GM12878 (cell line): ENCODE data around the gene ZNF839. TPM values are rescaled to one million over a fixed set of nuclear protein-coding genes. Genes with fewer than 3 reads are reported as not detected.

Experiments
- ESRRA ChIP-seq: IDR thresholded peaks from 2 replicates; pipeline ENCODE4 v1.6.1; 2012; ENCODE audit warnings: mild to moderate bottlenecking, low read length, improper control_type of control experiment
- ETV6 ChIP-seq, 2 experiments: fragments of 450-650 bp in 1 of 2; IDR thresholded peaks in 1 of 2; conservative IDR thresholded peaks in 1 of 2; 2 replicates each; pipeline ENCODE4 v1.6.1; 2014; ENCODE audit warnings: antibody characterized with exemption in 1 of 2, borderline replicate concordance in 1 of 2, low read depth in 1 of 2, mild to moderate bottlenecking in 1 of 2, moderate library complexity in 1 of 2
- EZH2 ChIP-seq: IDR thresholded peaks from 2 replicates; pipeline ENCODE4 v1.6.1; 2012; ENCODE audit warnings: low read depth, mild to moderate bottlenecking, control low read depth, inconsistent platforms, low read length, borderline replicate concordance; ENCODE audit not compliant: control insufficient read depth
- FOXM1 ChIP-seq: IDR thresholded peaks from 2 replicates; pipeline ENCODE4 v1.6.1; 2012; ENCODE audit warnings: low read depth, mild to moderate bottlenecking, inconsistent platforms, low read length, moderate library complexity
- HDAC2 ChIP-seq: fragments of 200-600 bp; sonication (generic); IDR thresholded peaks from 2 replicates; pipeline ENCODE4 v1.6.1; 2017
- HDAC6 ChIP-seq: fragments of 200-600 bp; sonication (generic); IDR thresholded peaks from one replicate; pipeline ENCODE4 v1.8.0; 2017; ENCODE audit warnings: antibody characterized with exemption; ENCODE audit not compliant: unreplicated experiment
- KLF5 ChIP-seq: fragments of 450-650 bp; IDR thresholded peaks from 2 replicates; pipeline ENCODE4 v1.6.1; 2014; ENCODE audit warnings: mild to moderate bottlenecking; ENCODE audit not compliant: partially characterized antibody
- MEF2A ChIP-seq: IDR thresholded peaks from 2 replicates; pipeline ENCODE4 v1.6.1; 2011; ENCODE audit warnings: low read depth, mild to moderate bottlenecking, low read length, moderate library complexity; ENCODE audit not compliant: insufficient read depth
- MTA3 ChIP-seq: IDR thresholded peaks from 2 replicates; pipeline ENCODE4 v1.6.1; 2012; ENCODE audit warnings: low read length, inconsistent platforms, borderline replicate concordance
- MXI1 ChIP-seq: fragments of 150-350 bp; IDR thresholded peaks from 2 replicates; pipeline ENCODE4 v1.6.1; 2011; ENCODE audit warnings: low read depth, mild to moderate bottlenecking, inconsistent platforms, low read length, improper control_type of control experiment
- NR2C2 ChIP-seq: IDR thresholded peaks from 2 replicates; pipeline ENCODE4 v1.6.1; 2011; ENCODE audit warnings: borderline replicate concordance, low read depth; ENCODE audit not compliant: control insufficient read depth, insufficient read length
- NRF1 ChIP-seq: conservative IDR thresholded peaks from 2 replicates; pipeline ENCODE4 v1.6.1; 2011; ENCODE audit warnings: mild to moderate bottlenecking, low read depth, low read length, improper control_type of control experiment
- POLR2AphosphoS5 ChIP-seq: IDR thresholded peaks from 2 replicates; pipeline ENCODE4 v1.6.1; 2011; ENCODE audit warnings: mild to moderate bottlenecking, low read length, inconsistent platforms
- POU2F2 ChIP-seq: IDR thresholded peaks from 3 replicates; pipeline ENCODE4 v1.6.1; 2011; ENCODE audit warnings: low read depth, mild to moderate bottlenecking, low read length, borderline replicate concordance
- RELA ChIP-seq: fragments of 450-650 bp; IDR thresholded peaks from 2 replicates; pipeline ENCODE4 v1.8.0; 2014; ENCODE audit warnings: borderline replicate concordance; ENCODE audit not compliant: partially characterized antibody
- RFX5 ChIP-seq: IDR thresholded peaks from 2 replicates; pipeline ENCODE4 v1.6.1; 2011; ENCODE audit warnings: low read depth, low read length, improper control_type of control experiment
- SIN3A ChIP-seq: IDR thresholded peaks from 2 replicates; pipeline ENCODE4 v1.6.1; 2012; ENCODE audit warnings: low read depth, low read length, improper control_type of control experiment
- SMAD5 ChIP-seq: IDR thresholded peaks from 2 replicates; pipeline ENCODE4 v1.6.1; 2016; ENCODE audit warnings: antibody characterized with exemption, low read depth
- SP1 ChIP-seq: IDR thresholded peaks from one replicate; pipeline ENCODE4 v1.6.1; 2011; ENCODE audit warnings: low read depth, low read length
- SREBF2 ChIP-seq: IDR thresholded peaks from 2 replicates; pipeline ENCODE4 v1.6.1; 2012; ENCODE audit warnings: mild to moderate bottlenecking, low read length
- TCF12 ChIP-seq: IDR thresholded peaks from 2 replicates; pipeline ENCODE4 v1.6.1; 2011; ENCODE audit warnings: low read depth, mild to moderate bottlenecking, low read length
- YBX1 ChIP-seq: fragments of 450-650 bp; IDR thresholded peaks from 2 replicates; pipeline ENCODE4 v1.6.1; 2016; ENCODE audit warnings: antibody characterized with exemption
- ZNF622 ChIP-seq: fragments of 450-650 bp; IDR thresholded peaks from 2 replicates; pipeline ENCODE4 v1.6.1; 2017; ENCODE audit warnings: mild to moderate bottlenecking, inconsistent platforms
- ZSCAN29 ChIP-seq: fragments of 450-650 bp; IDR thresholded peaks from 2 replicates; pipeline ENCODE4 v1.6.1; 2017; ENCODE audit warnings: mild to moderate bottlenecking, moderate library complexity
- polyA plus RNA-seq, 11 experiments: library from polyadenylated mRNA; depleted of rRNA in 4 of 11; unstranded in 6 of 11; stranded (reverse) in 5 of 11; fragments of >200 nt; fragmentation: Nextera tagmentation in 4 of 11; fragmentation: Illumina TruSeq in 1 of 11; extraction: Ambion mirVana in 4 of 11; extraction: Trizol in 1 of 11; gene quantifications; 1 replicate in 1 of 11; 2 replicates in 10 of 11; pipeline versions ENCODE4 v1.2.1 to v1.2.3, GENCODE V29; 2011 to 2016; ENCODE audit warnings: inconsistent platforms in 2 of 11, missing spikeins in 2 of 11, low read depth in 1 of 11
- total RNA-seq, 4 experiments: library from RNA; depleted of rRNA in 3 of 4; stranded (reverse); fragments of >200 nt in 3 of 4; fragmentation: Illumina TruSeq in 1 of 4; extraction: Trizol in 1 of 4; gene quantifications; 2 replicates each; pipeline versions ENCODE4 v1.2.1 to v1.2.3, GENCODE V29; 2013 to 2021
- TF ChIP-seq, protein P1 (sequence below): fragments of 450-650 bp; IDR thresholded peaks from 2 replicates; pipeline ENCODE4 v1.6.1; 2016; ENCODE audit warnings: mild to moderate bottlenecking
- TF ChIP-seq, protein P2 (sequence below): IDR thresholded peaks from 2 replicates; pipeline ENCODE4 v1.6.1; 2011; ENCODE audit warnings: low read depth, mild to moderate bottlenecking, low read length, moderate library complexity, borderline replicate concordance; ENCODE audit errors: extremely low read depth
- TF ChIP-seq, protein P3 (sequence below): fragments of 150-350 bp; IDR thresholded peaks from 2 replicates; pipeline ENCODE4 v1.6.1; 2016; ENCODE audit warnings: low read depth, low read length

ZNF839 gene
- total and polyA plus RNA-seq, 10 of the 15 experiments (the other 5 are each of a cell fraction or from before 2014, with no cell fraction given), result 1.4 to 14.4 (median 8.6) TPM

DNA sequence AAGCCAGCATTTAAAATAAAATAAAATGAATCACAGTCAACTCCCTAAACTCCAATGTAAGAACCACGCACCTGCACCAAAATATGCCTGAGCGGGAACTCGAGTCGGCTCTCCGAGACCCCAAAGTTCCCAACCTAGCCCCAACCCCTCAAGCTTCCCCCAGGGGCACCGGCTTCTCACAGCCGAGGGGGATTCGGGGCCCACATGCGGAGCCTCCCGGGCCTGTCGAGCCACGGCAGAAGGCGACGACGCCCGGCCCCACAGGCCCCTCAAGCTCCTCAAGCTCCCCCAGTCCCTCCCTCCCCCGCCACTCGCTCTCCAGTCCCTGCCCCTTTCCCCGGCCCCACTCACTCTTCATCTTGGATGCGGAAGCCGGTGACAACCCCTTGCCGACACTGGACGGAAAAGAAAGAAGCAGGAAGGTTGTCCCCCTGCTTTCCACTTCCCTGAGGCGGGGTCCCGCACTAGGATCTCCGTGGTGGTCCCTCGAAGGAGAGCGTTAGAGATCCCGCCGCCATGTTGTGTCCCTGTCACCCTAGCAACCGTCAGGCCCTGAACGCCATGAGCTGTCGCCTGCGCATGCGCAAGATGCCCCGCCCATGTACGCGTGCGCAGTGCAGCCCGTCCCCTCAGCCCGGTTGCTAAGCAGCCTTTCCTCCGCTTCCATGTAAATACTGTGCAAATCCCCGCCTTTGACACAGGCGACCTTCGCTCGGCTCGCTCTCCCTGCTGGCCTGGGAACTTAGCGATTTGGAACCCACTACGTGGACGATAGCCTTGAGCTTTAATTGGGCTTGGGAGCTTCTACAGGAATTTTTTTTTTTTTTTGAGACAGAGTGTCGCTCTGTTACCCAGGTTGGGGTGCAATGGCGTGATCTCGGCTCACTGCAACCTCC lies 14.7 kb upstream of the ZNF839 start, which contains the start of gene MOK (continued):
- no peak for TF ChIP-seq ESRRA
- no peak for TF ChIP-seq ETV6 (conservative IDR thresholded peaks at IDR 0.05 in 1 of 2, IDR thresholded peaks at IDR 0.05 in 1 of 2; ENCODE audit: borderline replicate concordance in 1 of 2, low read depth in 1 of 2)
- peak; percentile 59; the same call in 1 of the 3 replicates for TF ChIP-seq POU2F2
- TF ChIP-seq NR2C2, result no peak
- no peak for TF ChIP-seq SMAD5
- peak; percentile 99 for TF ChIP-seq NRF1
- TF ChIP-seq MTA3, result no peak
- no peak for TF ChIP-seq ZNF622
- TF ChIP-seq KLF5, result peak; percentile 55
- TF ChIP-seq POLR2AphosphoS5, result no peak
- TF ChIP-seq ZSCAN29, result no peak
- TF ChIP-seq EZH2, result no peak
- no peak for TF ChIP-seq SREBF2
- peak; percentile 74 for TF ChIP-seq SP1
- TF ChIP-seq YBX1, result no peak
- peak; percentile 35; the same call in 1 of the 2 replicates for TF ChIP-seq RFX5
- no peak for TF ChIP-seq FOXM1
- no peak for TF ChIP-seq HDAC6
- no peak for TF ChIP-seq TCF12
- TF ChIP-seq, protein P1, sequence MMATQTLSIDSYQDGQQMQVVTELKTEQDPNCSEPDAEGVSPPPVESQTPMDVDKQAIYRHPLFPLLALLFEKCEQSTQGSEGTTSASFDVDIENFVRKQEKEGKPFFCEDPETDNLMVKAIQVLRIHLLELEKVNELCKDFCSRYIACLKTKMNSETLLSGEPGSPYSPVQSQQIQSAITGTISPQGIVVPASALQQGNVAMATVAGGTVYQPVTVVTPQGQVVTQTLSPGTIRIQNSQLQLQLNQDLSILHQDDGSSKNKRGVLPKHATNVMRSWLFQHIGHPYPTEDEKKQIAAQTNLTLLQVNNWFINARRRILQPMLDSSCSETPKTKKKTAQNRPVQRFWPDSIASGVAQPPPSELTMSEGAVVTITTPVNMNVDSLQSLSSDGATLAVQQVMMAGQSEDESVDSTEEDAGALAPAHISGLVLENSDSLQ, result 0 out of 2 replicates have a peak, but pooled peaks have one; percentile 11
- TF ChIP-seq MXI1, result peak; percentile 96
- no peak for TF ChIP-seq MEF2A
- TF ChIP-seq, protein P2, sequence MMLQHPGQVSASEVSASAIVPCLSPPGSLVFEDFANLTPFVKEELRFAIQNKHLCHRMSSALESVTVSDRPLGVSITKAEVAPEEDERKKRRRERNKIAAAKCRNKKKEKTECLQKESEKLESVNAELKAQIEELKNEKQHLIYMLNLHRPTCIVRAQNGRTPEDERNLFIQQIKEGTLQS, result peak; percentile 39; the same call in 1 of the 2 replicates
- TF ChIP-seq, protein P3, sequence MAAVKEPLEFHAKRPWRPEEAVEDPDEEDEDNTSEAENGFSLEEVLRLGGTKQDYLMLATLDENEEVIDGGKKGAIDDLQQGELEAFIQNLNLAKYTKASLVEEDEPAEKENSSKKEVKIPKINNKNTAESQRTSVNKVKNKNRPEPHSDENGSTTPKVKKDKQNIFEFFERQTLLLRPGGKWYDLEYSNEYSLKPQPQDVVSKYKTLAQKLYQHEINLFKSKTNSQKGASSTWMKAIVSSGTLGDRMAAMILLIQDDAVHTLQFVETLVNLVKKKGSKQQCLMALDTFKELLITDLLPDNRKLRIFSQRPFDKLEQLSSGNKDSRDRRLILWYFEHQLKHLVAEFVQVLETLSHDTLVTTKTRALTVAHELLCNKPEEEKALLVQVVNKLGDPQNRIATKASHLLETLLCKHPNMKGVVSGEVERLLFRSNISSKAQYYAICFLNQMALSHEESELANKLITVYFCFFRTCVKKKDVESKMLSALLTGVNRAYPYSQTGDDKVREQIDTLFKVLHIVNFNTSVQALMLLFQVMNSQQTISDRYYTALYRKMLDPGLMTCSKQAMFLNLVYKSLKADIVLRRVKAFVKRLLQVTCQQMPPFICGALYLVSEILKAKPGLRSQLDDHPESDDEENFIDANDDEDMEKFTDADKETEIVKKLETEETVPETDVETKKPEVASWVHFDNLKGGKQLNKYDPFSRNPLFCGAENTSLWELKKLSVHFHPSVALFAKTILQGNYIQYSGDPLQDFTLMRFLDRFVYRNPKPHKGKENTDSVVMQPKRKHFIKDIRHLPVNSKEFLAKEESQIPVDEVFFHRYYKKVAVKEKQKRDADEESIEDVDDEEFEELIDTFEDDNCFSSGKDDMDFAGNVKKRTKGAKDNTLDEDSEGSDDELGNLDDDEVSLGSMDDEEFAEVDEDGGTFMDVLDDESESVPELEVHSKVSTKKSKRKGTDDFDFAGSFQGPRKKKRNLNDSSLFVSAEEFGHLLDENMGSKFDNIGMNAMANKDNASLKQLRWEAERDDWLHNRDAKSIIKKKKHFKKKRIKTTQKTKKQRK, result no peak
- peak; percentile 96 for TF ChIP-seq SIN3A
- peak; percentile 38 for TF ChIP-seq RELA
- 0 out of 2 replicates have a peak, but pooled peaks have one; percentile 40 for TF ChIP-seq HDAC2
